ENCODE results near the gene JMJD8.

- TF ChIP-seq POLR2A (IDR thresholded peaks at IDR 0.05) (no peak), CTCF (IDR thresholded peaks at IDR 0.05) (no peak)
Measured at GRCh38 chr16:716768-717325, 32.7 kb upstream of the JMJD8 start.
